ENCODE results near the gene OR5M10.
A peak's percentile ranks its signal among the peaks of the same experiment; 100 is the strongest.
"Not testable (repeated sequence)": the region's sequence is repeated elsewhere in the genome, so short reads cannot be mapped to it uniquely, and the experiment has no call there.

Gene OR5M10

GRCh38 chr11:56577621-56578020, at the start of gene OR5M10:
TSS of gene OR5M10 (minus strand) at chr11:56577721. CDS start at chr11:56577721, 0 bp downstream.
- FAIRE-seq = no peak

- no peak for FAIRE-seq
Observed at GRCh38 chr11:56625946-56626345, 48.4 kb upstream of the OR5M10 start.

GRCh38 chr11:56624661-56625110, 47.2 kb upstream of the OR5M10 start:
- no peak for FAIRE-seq

- no peak for FAIRE-seq
Observed at GRCh38 chr11:56611174-56611573, 33.7 kb upstream of the OR5M10 start.

GRCh38 chr11:56592088-56592717, 14.7 kb upstream of the OR5M10 start:
- not testable (repeated sequence) for FAIRE-seq

GRCh38 chr11:56558574-56558973, 18.9 kb downstream of the OR5M10 start:
- FAIRE-seq = no peak

- FAIRE-seq = not testable (repeated sequence)
Observed at GRCh38 chr11:56554691-56555090, 22.8 kb downstream of the OR5M10 start.

GRCh38 chr11:56545531-56545930, 32.0 kb downstream of the OR5M10 start:
- FAIRE-seq = no peak

GRCh38 chr11:56543739-56544138, 33.8 kb downstream of the OR5M10 start:
- FAIRE-seq = no peak

- FAIRE-seq = no peak
Observed at GRCh38 chr11:56543157-56543556, 34.4 kb downstream of the OR5M10 start, which contains the start of gene OR5M11. TSS of gene OR5M11 (minus strand) at chr11:56543257. CDS start at chr11:56543257, 0 bp downstream.

- FAIRE-seq = peak; percentile 41
Observed at GRCh38 chr11:56533054-56533740, 44.3 kb downstream of the OR5M10 start.

- FAIRE-seq = no peak
Observed at GRCh38 chr11:56531856-56532255, 45.7 kb downstream of the OR5M10 start.

All from colon (tissue), 2 donors.